ENCODE measurements around the gene HS3ST3A1.

GRCh38 chr17:13601776-13602551, at the start of gene HS3ST3A1:
- TF ChIP-seq, protein P1, sequence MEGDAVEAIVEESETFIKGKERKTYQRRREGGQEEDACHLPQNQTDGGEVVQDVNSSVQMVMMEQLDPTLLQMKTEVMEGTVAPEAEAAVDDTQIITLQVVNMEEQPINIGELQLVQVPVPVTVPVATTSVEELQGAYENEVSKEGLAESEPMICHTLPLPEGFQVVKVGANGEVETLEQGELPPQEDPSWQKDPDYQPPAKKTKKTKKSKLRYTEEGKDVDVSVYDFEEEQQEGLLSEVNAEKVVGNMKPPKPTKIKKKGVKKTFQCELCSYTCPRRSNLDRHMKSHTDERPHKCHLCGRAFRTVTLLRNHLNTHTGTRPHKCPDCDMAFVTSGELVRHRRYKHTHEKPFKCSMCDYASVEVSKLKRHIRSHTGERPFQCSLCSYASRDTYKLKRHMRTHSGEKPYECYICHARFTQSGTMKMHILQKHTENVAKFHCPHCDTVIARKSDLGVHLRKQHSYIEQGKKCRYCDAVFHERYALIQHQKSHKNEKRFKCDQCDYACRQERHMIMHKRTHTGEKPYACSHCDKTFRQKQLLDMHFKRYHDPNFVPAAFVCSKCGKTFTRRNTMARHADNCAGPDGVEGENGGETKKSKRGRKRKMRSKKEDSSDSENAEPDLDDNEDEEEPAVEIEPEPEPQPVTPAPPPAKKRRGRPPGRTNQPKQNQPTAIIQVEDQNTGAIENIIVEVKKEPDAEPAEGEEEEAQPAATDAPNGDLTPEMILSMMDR (IDR thresholded peaks at IDR 0.05), result no peak
- TF ChIP-seq POLR2A (IDR thresholded peaks at IDR 0.05), result peak in 1 of 2 donors; percentile 32
- no peak for TF ChIP-seq EP300 (IDR thresholded peaks at IDR 0.05)

Measured in tibial nerve (tissue), 4 donors.